Measurements from ENCODE around the gene CNOT8.

GRCh38 chr5:154813736-154814135 lies 44.7 kb upstream of the CNOT8 start:
- no peak for TF ChIP-seq EZH2 (IDR thresholded peaks at IDR 0.05; ENCODE audit: insufficient read depth, poor library complexity, severe bottlenecking)
- TF ChIP-seq EZH2phosphoT487 (IDR thresholded peaks at IDR 0.05; ENCODE audit: insufficient read depth, low read depth): no peak

Measured in GM23248 (cell line).